ENCODE measurements around the gene CEP192. TPM values are rescaled to one million over a fixed set of nuclear protein-coding genes. Genes with fewer than 3 reads are reported as not detected.

CEP192 gene
- total RNA-seq, 1 experiment from 2014 or later, result 24.3 TPM

GRCh38 chr18:13070460-13070859 is 79.3 kb downstream of the CEP192 start:
- no peak overlapping the region for H3K4me2 ChIP-seq (ENCODE audit: low read length)
- no peaks in the 10 kb centered on the region for H3K9me2 ChIP-seq (ENCODE audit: insufficient read depth)
- H3K9ac ChIP-seq (ENCODE audit: low read length), result no peak overlapping the region
- no peak for DNase-seq (ENCODE audit: low read depth, low spot score)
- H3K79me2 ChIP-seq (ENCODE audit: insufficient read depth, low read length), result peaks cover 14% of the 10 kb centered on the region
- no peak overlapping the region for H3K4me3 ChIP-seq (replicated peaks in 1 of 2; ENCODE audit: low read depth in 1 of 2, low read length in 2 of 2)
- ChIA-PET CTCF (no interaction called here), RAD21 (ENCODE audit: low non-redundant PET in 1 of 2, low total read pairs in 2 of 2, uncharacterized antibody in 2 of 2, unreplicated experiment in 2 of 2) (no interaction called here), POLR2A (no interaction called here)
- H3K27ac ChIP-seq (ENCODE audit: low read depth, low read length), result no peak overlapping the region
- BruUV-seq (replicated peaks), result no TSS peak
- no peaks in the 10 kb centered on the region for H3K27me3 ChIP-seq (ENCODE audit: insufficient read depth, low read length)
- peaks cover 29 to 67% of the 10 kb centered on the region in 2 experiments for H3K36me3 ChIP-seq (ENCODE audit: control insufficient read depth in 1 of 2, insufficient read depth in 2 of 2, low read length in 2 of 2)
- no peaks in the 10 kb centered on the region for H3K4me1 ChIP-seq (ENCODE audit: control insufficient read depth in 1 of 2, insufficient read depth in 2 of 2, low read length in 2 of 2)
- intact Hi-C loops (cut with micrococcal nuclease), result no loop called here
- TF ChIP-seq EGR1 (IDR thresholded peaks at IDR 0.05; ENCODE audit: low read depth) (no peak), YY1 (IDR thresholded peaks at IDR 0.05; ENCODE audit: extremely low read depth, insufficient replicate concordance, low read depth, low read length) (no peak), ZNF274 (IDR thresholded peaks at IDR 0.05; ENCODE audit: low read depth, low read length) (no peak), CEBPB (IDR thresholded peaks at IDR 0.05; ENCODE audit: low read depth) (no peak), EZH2 (IDR thresholded peaks at IDR 0.05) (no peak), ZFX (IDR thresholded peaks at IDR 0.05) (no peak), SP1 (IDR thresholded peaks at IDR 0.05; ENCODE audit: low read depth) (no peak), POLR2A (IDR thresholded peaks at IDR 0.05; ENCODE audit: borderline replicate concordance, extremely low read depth, insufficient read depth, insufficient read length) (no peak), FOSL1 (IDR thresholded peaks at IDR 0.05; ENCODE audit: low read depth) (no peak), SIN3A (IDR thresholded peaks at IDR 0.05; ENCODE audit: low read depth) (no peak), ATF3 (IDR thresholded peaks at IDR 0.05) (no peak), POLR2AphosphoS5 (IDR thresholded peaks at IDR 0.05; ENCODE audit: low read depth, low read length) (no peak), RAD21 (IDR thresholded peaks at IDR 0.05; ENCODE audit: low read depth) (no peak), CBX3 (IDR thresholded peaks at IDR 0.05; ENCODE audit: low read depth) (no peak), TCF7L2 (IDR thresholded peaks at IDR 0.05; ENCODE audit: borderline replicate concordance, extremely low read depth, insufficient read depth, insufficient read length) (no peak)
- TF ChIP-seq, protein P1, sequence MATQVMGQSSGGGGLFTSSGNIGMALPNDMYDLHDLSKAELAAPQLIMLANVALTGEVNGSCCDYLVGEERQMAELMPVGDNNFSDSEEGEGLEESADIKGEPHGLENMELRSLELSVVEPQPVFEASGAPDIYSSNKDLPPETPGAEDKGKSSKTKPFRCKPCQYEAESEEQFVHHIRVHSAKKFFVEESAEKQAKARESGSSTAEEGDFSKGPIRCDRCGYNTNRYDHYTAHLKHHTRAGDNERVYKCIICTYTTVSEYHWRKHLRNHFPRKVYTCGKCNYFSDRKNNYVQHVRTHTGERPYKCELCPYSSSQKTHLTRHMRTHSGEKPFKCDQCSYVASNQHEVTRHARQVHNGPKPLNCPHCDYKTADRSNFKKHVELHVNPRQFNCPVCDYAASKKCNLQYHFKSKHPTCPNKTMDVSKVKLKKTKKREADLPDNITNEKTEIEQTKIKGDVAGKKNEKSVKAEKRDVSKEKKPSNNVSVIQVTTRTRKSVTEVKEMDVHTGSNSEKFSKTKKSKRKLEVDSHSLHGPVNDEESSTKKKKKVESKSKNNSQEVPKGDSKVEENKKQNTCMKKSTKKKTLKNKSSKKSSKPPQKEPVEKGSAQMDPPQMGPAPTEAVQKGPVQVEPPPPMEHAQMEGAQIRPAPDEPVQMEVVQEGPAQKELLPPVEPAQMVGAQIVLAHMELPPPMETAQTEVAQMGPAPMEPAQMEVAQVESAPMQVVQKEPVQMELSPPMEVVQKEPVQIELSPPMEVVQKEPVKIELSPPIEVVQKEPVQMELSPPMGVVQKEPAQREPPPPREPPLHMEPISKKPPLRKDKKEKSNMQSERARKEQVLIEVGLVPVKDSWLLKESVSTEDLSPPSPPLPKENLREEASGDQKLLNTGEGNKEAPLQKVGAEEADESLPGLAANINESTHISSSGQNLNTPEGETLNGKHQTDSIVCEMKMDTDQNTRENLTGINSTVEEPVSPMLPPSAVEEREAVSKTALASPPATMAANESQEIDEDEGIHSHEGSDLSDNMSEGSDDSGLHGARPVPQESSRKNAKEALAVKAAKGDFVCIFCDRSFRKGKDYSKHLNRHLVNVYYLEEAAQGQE (IDR thresholded peaks at IDR 0.05; ENCODE audit: low read depth), result no peak
- TF ChIP-seq, protein P2, sequence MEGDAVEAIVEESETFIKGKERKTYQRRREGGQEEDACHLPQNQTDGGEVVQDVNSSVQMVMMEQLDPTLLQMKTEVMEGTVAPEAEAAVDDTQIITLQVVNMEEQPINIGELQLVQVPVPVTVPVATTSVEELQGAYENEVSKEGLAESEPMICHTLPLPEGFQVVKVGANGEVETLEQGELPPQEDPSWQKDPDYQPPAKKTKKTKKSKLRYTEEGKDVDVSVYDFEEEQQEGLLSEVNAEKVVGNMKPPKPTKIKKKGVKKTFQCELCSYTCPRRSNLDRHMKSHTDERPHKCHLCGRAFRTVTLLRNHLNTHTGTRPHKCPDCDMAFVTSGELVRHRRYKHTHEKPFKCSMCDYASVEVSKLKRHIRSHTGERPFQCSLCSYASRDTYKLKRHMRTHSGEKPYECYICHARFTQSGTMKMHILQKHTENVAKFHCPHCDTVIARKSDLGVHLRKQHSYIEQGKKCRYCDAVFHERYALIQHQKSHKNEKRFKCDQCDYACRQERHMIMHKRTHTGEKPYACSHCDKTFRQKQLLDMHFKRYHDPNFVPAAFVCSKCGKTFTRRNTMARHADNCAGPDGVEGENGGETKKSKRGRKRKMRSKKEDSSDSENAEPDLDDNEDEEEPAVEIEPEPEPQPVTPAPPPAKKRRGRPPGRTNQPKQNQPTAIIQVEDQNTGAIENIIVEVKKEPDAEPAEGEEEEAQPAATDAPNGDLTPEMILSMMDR (IDR thresholded peaks at IDR 0.05 in 2 of 3, conservative IDR thresholded peaks at IDR 0.05 in 1 of 3; ENCODE audit: borderline replicate concordance in 1 of 3, insufficient read depth in 1 of 3, low read depth in 2 of 3, low read length in 2 of 3), result no peak
- TF ChIP-seq, protein P3, sequence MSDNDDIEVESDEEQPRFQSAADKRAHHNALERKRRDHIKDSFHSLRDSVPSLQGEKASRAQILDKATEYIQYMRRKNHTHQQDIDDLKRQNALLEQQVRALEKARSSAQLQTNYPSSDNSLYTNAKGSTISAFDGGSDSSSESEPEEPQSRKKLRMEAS (IDR thresholded peaks at IDR 0.05), result no peak
- H3K9me3 ChIP-seq (ENCODE audit: control insufficient read depth in 1 of 2, insufficient read depth in 1 of 2, low read depth in 1 of 2, low read length in 2 of 2), result no peaks in the 10 kb centered on the region
- H2AFZ ChIP-seq (ENCODE audit: low read depth, low read length, poor library complexity, severe bottlenecking), result no peak overlapping the region
- ATAC-seq, result no peak
- H4K20me1 ChIP-seq (ENCODE audit: insufficient read depth), result 0 out of 2 replicates have a peak, but pooled peaks cover 10% of the 10 kb centered on the region
